HFFc6 (cell line): ENCODE results near the gene MSANTD1. TPM values are rescaled to one million over a fixed set of nuclear protein-coding genes. Genes with fewer than 3 reads are reported as not detected.

Experiments
- DNase-seq: peaks from one replicate; pipeline ENCODE4 v3.0.0-alpha.2; 2018
- H3K27ac Mint-ChIP-seq: 2 replicates; pipeline ENCODE4 v1.8.0; 2020; ENCODE audit warnings: mild to moderate bottlenecking, mixed read lengths
- H3K27me3 Mint-ChIP-seq: 2 replicates; pipeline ENCODE4 v1.8.0; 2021; ENCODE audit warnings: mild to moderate bottlenecking, moderate library complexity, mixed read lengths; ENCODE audit not compliant: insufficient read depth
- H3K36me3 Mint-ChIP-seq: 2 replicates; pipeline ENCODE4 v1.8.0; 2021; ENCODE audit warnings: low read depth, mixed read lengths
- H3K4me1 Mint-ChIP-seq: 2 replicates; pipeline ENCODE4 v1.8.0; 2020; ENCODE audit warnings: low read depth, mixed read lengths
- H3K4me3 Mint-ChIP-seq: 2 replicates; pipeline ENCODE4 v1.8.0; 2020; ENCODE audit warnings: mild to moderate bottlenecking, moderate library complexity, mixed read lengths
- H3K9me3 Mint-ChIP-seq: 2 replicates; pipeline ENCODE4 v1.8.0; 2020; ENCODE audit warnings: mild to moderate bottlenecking, mixed read lengths
- long read RNA-seq: library from polyadenylated mRNA; unstranded; transcript quantifications from one replicate; pipeline ENCODE4 v2.0.0, GENCODE V29; 2019
- total RNA-seq, 6 experiments: library from RNA; stranded (reverse); fragmentation: NEBNext Ultra II Directional; extraction: Animal tissue kit (Norgen Biotek cat#: 25700); gene quantifications; 2 replicates in 1 of 6; 3 replicates in 5 of 6; pipeline ENCODE4 v1.2.3, GENCODE V29; 2021
- TF ChIP-seq, protein P1 (sequence below): fragments of 200-600 bp; sonication (generic); IDR thresholded peaks from 2 replicates; pipeline ENCODE4 v1.5.0; 2021; ENCODE audit warnings: antibody characterized with exemption, mild to moderate bottlenecking

The MSANTD1 gene
- total RNA-seq, result under 1 TPM; 0.09 to 0.35 (median 0.12) TPM
- long read RNA-seq, result 0 reads

DNA sequence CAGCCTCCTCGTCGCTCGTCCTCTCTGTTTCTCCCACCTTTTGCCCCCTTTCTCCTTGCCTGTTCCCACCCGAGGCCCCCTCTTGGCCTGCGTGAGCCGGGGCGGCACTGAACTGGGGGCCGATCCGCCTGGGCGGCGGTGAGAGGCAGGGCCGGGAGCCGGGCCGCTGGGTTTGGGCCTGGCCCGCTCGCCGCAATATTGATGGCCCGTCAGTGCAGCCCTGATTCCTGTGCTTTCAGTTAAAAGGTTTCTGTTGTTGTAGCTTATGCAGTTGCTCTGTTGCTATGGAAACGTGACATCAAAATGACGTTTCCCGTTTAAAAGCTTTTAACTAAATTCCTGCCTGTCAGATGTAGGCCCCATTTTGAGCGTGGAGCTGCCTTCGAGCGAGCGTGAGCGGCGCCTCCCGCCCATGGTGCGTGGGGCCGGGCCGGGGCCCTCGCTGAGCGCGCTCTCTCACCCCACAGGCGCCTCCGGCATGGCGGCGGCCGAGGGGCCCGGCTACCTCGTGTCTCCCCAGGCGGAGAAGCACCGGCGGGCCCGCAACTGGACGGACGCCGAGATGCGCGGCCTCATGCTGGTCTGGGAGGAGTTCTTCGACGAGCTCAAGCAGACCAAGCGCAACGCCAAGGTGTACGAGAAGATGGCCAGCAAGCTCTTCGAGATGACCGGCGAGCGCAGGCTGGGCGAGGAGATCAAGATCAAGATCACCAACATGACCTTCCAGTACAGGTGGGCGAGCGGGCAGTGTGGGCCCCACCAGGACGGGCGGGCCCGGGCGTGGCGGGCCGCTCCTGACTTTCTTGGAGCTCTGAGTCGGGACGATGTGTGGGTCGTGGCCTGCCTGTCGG, at the start of gene MSANTD1:
Gene MSANTD1 (plus strand): TSS at position 349 of the 851 bp plus-strand sequence. CDS start 64 bp downstream, at position 413.
- peak; percentile 75 for DNase-seq
- no peaks in the 10 kb centered on the region for H3K4me1 Mint-ChIP-seq
- peak within 1 kb of the TSS; percentile 16; the same call in 1 of the 2 replicates for H3K27ac Mint-ChIP-seq

GRCh38 chr4:3199653-3200422, 49.1 kb upstream of the MSANTD1 start:
- Mint-ChIP-seq H3K4me3 (no peak overlapping the region), H3K36me3 (peaks cover 6% of the 10 kb centered on the region), H3K9me3 (no peaks in the 10 kb centered on the region), H3K27ac (no peak overlapping the region), H3K4me1 (peaks cover 25% of the 10 kb centered on the region), H3K27me3 (peaks cover 5% of the 10 kb centered on the region; the same call in 1 of the 2 replicates)
- TF ChIP-seq, protein P1, sequence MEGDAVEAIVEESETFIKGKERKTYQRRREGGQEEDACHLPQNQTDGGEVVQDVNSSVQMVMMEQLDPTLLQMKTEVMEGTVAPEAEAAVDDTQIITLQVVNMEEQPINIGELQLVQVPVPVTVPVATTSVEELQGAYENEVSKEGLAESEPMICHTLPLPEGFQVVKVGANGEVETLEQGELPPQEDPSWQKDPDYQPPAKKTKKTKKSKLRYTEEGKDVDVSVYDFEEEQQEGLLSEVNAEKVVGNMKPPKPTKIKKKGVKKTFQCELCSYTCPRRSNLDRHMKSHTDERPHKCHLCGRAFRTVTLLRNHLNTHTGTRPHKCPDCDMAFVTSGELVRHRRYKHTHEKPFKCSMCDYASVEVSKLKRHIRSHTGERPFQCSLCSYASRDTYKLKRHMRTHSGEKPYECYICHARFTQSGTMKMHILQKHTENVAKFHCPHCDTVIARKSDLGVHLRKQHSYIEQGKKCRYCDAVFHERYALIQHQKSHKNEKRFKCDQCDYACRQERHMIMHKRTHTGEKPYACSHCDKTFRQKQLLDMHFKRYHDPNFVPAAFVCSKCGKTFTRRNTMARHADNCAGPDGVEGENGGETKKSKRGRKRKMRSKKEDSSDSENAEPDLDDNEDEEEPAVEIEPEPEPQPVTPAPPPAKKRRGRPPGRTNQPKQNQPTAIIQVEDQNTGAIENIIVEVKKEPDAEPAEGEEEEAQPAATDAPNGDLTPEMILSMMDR, result no peak
- no peak for DNase-seq

More for the DNA sequence above, at the start of gene MSANTD1:
- Mint-ChIP-seq H3K36me3 (no peaks in the 10 kb centered on the region), H3K4me3 (no peak within 1 kb of the TSS), H3K9me3 (no peaks in the 10 kb centered on the region), H3K27me3 (peaks cover 2% of the 10 kb centered on the region; the same call in 1 of the 2 replicates)
- TF ChIP-seq, protein P1, result no peak

DNA sequence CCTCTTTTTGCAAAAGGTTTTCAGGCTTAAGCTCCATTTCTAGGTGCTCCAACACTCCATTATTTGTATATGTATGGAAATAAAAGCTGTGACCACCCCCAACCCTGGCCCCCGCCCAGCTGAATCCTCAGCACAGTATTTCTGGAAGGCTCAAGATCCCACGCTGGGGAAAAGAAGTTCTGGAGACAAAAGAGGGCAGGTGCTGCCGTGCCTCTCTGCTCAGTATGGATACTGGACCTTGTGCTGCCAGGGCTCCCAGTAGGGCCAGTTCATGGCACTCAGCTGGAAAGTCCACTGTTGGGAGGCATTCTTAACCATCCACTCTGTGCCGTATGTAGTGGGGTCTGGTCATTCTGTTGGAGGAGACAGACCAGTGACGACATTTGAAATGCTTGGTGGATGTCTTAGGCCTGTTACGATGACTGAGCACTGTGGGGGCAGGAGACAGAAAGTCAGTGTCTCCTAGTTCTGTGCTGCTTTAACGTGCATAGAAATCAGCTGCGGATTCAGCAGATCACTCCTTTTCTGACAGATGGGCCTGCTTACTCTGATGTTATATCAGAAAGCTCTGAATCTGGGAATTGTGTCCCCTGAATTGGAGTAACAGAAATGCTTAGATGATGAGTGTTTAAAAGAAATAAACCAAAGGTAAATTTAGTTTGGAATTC, 48.4 kb upstream of the MSANTD1 start:
- Mint-ChIP-seq H3K4me1 (peaks cover 25% of the 10 kb centered on the region), H3K27ac (no peak overlapping the region), H3K27me3 (peaks cover 5% of the 10 kb centered on the region; the same call in 1 of the 2 replicates), H3K9me3 (no peaks in the 10 kb centered on the region), H3K4me3 (no peak overlapping the region), H3K36me3 (peaks cover 6% of the 10 kb centered on the region)
- TF ChIP-seq, protein P1, result no peak
- no peak for DNase-seq

DNA sequence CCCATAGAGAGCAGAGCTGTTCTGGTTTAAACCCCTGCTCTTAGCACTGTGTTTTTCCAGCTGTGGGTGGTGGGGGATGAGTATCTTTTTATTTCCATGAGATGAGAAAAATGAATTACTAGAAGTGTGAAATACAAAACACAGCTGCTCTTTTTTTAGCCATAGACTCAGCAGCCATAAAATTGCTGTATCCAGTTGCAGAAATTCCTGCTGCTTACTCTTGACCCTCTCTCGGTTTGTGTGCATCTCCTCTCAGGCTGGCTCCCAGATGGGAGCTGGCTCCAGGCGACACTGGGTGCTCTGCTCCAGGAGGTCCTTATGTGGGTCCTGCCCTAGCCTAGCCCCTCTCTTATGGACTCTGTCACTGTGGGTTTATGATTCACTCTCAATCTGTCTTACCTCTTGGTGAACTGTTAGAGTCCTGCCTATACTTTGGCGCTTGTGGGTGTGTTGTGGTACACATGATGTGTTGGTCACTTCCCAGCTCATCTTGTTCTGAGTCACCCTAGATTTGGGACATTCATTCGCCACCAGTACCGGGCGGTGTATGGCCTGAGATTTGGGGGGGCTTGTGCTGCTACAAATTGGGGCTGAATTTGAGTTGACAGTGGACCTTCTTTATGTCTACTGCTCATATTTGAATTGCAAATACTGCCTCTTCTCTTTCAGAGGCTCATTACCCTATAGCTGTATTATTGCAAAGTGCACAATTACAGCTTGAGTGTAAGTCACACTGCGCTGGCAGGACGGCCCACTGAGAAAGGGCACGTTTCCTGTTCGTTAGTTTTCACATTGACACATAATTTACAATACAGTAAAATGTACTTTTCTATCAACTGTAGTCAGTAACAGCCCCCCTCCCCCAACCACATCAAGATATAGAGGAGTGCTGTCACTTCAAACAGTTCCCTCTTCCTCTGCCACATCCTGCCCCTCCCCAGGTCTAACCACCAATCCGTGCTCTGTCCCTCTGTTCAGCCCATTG, 46.9 kb upstream of the MSANTD1 start:
- Mint-ChIP-seq H3K4me1 (peaks cover 25% of the 10 kb centered on the region), H3K4me3 (no peak overlapping the region), H3K36me3 (peaks cover 15% of the 10 kb centered on the region), H3K9me3 (no peaks in the 10 kb centered on the region), H3K27me3 (peaks cover 5% of the 10 kb centered on the region; the same call in 1 of the 2 replicates), H3K27ac (no peak overlapping the region; the same call in 1 of the 2 replicates)
- TF ChIP-seq, protein P1, result no peak
- DNase-seq, result no peak
